ENCODE results near the gene SYS1.

The SYS1 gene

GRCh38 chr20:45387274-45387673 lies 24.3 kb downstream of the SYS1 start:
- DNase-seq (ENCODE audit: low read depth): no peak

GRCh38 chr20:45390931-45391330 lies 28.0 kb downstream of the SYS1 start:
- DNase-seq (ENCODE audit: low read depth): no peak

- DNase-seq (ENCODE audit: low read depth): no peak
These were observed 28.6 kb downstream of the SYS1 start for GRCh38 chr20:45391559-45391958.

- DNase-seq (ENCODE audit: low read depth): no peak
These were observed 29.8 kb downstream of the SYS1 start for GRCh38 chr20:45392733-45393132.

GRCh38 chr20:45394221-45395113 lies 31.5 kb downstream of the SYS1 start:
- DNase-seq (ENCODE audit: low read depth): no peak

GRCh38 chr20:45395114-45395415 lies 32.1 kb downstream of the SYS1 start:
- no peak for DNase-seq (ENCODE audit: low read depth)

- DNase-seq (ENCODE audit: low read depth): no peak
These were observed 36.1 kb downstream of the SYS1 start for GRCh38 chr20:45399018-45399417.

- DNase-seq (ENCODE audit: low read depth): no peak
These were observed 37.5 kb downstream of the SYS1 start for GRCh38 chr20:45400346-45401031.

GRCh38 chr20:45402946-45403345 lies 40.0 kb downstream of the SYS1 start:
- DNase-seq (ENCODE audit: low read depth): no peak

GRCh38 chr20:45404438-45404837 lies 41.5 kb downstream of the SYS1 start:
- DNase-seq (ENCODE audit: low read depth): no peak

- no peak for DNase-seq (ENCODE audit: low read depth)
These were observed 42.8 kb downstream of the SYS1 start for GRCh38 chr20:45405571-45406259.

- no peak for DNase-seq (ENCODE audit: low read depth)
These were observed 43.5 kb downstream of the SYS1 start for GRCh38 chr20:45406260-45407066.

GRCh38 chr20:45407067-45407745 lies 44.2 kb downstream of the SYS1 start:
- no peak for DNase-seq (ENCODE audit: low read depth)

GRCh38 chr20:45407783-45408645 lies 45.1 kb downstream of the SYS1 start, which contains the start of gene DBNDD2:
DBNDD2 (plus strand) TSS chr20:45408289; CDS start chr20:45408468, 179 bp downstream.
- no peak for DNase-seq (ENCODE audit: low read depth)

- DNase-seq (ENCODE audit: low read depth): no peak
These were observed 45.8 kb downstream of the SYS1 start for GRCh38 chr20:45408646-45409213.

- no peak for DNase-seq (ENCODE audit: low read depth)
These were observed 46.7 kb downstream of the SYS1 start for GRCh38 chr20:45409521-45410272.

- no peak for DNase-seq (ENCODE audit: low read depth)
These were observed 47.9 kb downstream of the SYS1 start for GRCh38 chr20:45410887-45411286.

GRCh38 chr20:45412653-45413052 lies 49.7 kb downstream of the SYS1 start:
- no peak for DNase-seq (ENCODE audit: low read depth)

- no peak for DNase-seq (ENCODE audit: low read depth)
These were observed 50.5 kb downstream of the SYS1 start for GRCh38 chr20:45413479-45413878.
